ENCODE results near the gene SRBD1.

DNA sequence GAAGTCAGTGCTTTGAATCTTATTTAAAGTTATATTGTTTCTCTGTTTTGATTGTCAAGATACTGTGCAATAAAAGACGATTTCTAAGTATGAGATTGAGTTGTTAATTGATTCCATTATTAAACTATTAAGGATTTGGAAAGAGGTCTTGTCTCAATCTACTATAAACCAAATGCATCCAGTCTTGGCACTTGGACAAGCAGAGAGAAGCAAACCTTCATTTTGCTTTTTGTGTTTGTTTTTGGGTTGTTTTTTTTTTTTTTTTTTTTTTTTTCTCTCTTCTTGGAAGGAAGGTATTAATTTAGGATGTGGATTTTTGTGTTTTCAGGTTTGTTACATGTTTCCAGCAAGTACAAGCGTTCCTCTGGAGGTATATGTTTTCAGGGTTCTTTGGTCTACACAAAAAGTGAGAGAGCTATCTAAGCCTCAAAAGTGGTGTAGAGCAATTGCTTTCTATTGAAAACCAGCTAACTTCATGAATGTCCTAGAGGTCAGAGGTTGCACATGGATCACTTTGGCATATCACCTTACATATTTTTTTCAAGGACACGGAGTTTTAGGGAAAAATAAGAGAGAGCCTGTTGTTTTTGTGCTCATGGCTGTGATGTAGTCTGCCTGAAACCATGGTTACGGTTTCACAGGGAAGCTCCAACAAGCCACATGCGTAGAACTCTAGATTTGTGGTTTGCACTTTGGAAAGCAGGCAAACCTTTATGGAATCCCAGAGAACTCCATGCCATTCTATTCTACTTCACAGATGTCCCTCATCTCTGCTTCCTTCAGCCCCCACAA lies 42.3 kb upstream of the SRBD1 start:
- TF ChIP-seq, protein P1, sequence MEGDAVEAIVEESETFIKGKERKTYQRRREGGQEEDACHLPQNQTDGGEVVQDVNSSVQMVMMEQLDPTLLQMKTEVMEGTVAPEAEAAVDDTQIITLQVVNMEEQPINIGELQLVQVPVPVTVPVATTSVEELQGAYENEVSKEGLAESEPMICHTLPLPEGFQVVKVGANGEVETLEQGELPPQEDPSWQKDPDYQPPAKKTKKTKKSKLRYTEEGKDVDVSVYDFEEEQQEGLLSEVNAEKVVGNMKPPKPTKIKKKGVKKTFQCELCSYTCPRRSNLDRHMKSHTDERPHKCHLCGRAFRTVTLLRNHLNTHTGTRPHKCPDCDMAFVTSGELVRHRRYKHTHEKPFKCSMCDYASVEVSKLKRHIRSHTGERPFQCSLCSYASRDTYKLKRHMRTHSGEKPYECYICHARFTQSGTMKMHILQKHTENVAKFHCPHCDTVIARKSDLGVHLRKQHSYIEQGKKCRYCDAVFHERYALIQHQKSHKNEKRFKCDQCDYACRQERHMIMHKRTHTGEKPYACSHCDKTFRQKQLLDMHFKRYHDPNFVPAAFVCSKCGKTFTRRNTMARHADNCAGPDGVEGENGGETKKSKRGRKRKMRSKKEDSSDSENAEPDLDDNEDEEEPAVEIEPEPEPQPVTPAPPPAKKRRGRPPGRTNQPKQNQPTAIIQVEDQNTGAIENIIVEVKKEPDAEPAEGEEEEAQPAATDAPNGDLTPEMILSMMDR (IDR thresholded peaks at IDR 0.05) = no peak
- TF ChIP-seq POLR2AphosphoS5 (IDR thresholded peaks at IDR 0.05; ENCODE audit: insufficient read depth in 1 of 2, low read depth in 1 of 2) = no peak
- no peak for TF ChIP-seq POLR2A (IDR thresholded peaks at IDR 0.05)
